Panc1 (cell line): ENCODE results near the gene FRMD1. TPM values are rescaled to one million over a fixed set of nuclear protein-coding genes. Genes with fewer than 3 reads are reported as not detected.

Experiments used
- ATAC-seq: fragments of 200-7000 bp; cut with Tn5 transposase; 2 replicates; pipeline ENCODE4 v1.9.1; 2020; ENCODE audit warnings: mild to moderate bottlenecking, moderate library complexity
- BruUV-seq: library from RNA; stranded (reverse); fragments of 400-500 nt; replicated peaks from 2 replicates; lab custom pipeline; 2021; lab: Mats Ljungman, UMichigan
- CTCF ChIA-PET: fragments of 300-600 bp; sonication (Branson Sonifier 250); formaldehyde crosslinking; loops from one replicate; lab custom pipeline; 2022; ENCODE audit warnings: antibody characterized with exemption; lab: Charles Lee
- POLR2A ChIA-PET: fragments of 300-600 bp; sonication (Branson Sonifier 250); formaldehyde crosslinking; loops from one replicate; lab custom pipeline; 2022; ENCODE audit warnings: antibody characterized with exemption; lab: Charles Lee
- DNase-seq: peaks from one replicate; pipeline ENCODE4 v3.0.0-alpha.2; 2010; ENCODE audit warnings: low read depth, low spot score
- H3K27ac ChIP-seq: 2 replicates; pipeline ENCODE4 v1.5.1; 2011; ENCODE audit warnings: mild to moderate bottlenecking, low read length, inconsistent platforms
- H3K27me3 ChIP-seq: fragments of 200-500 bp; sonication (Bioruptor generic); 2 replicates; pipeline ENCODE4 v1.6.0; 2014; ENCODE audit warnings: low read length, inconsistent platforms; ENCODE audit not compliant: control insufficient read depth, insufficient read depth
- H3K36me3 ChIP-seq: fragments of 200-500 bp; sonication (Bioruptor generic); 2 replicates; pipeline ENCODE4 v1.5.1; 2014; ENCODE audit warnings: inconsistent platforms, mild to moderate bottlenecking, low read length, moderate library complexity; ENCODE audit not compliant: control insufficient read depth, insufficient read depth
- H3K4me1 ChIP-seq: 2 replicates; pipeline ENCODE4 v1.5.1; 2011; ENCODE audit warnings: inconsistent platforms, mild to moderate bottlenecking, low read length, moderate library complexity; ENCODE audit not compliant: control insufficient read depth, insufficient read depth
- H3K4me3 ChIP-seq, 2 experiments: 2 replicates each; pipeline ENCODE4 v1.5.1; 2011 to 2012; ENCODE audit warnings: low read depth in 2 of 2, low read length in 2 of 2, mild to moderate bottlenecking in 2 of 2, inconsistent platforms in 1 of 2, moderate library complexity in 1 of 2
- H3K9me3 ChIP-seq: fragments of 200-500 bp; sonication (Bioruptor generic); 2 replicates; pipeline ENCODE4 v1.5.1; 2014; ENCODE audit warnings: low read depth, mild to moderate bottlenecking, inconsistent platforms, low read length, moderate library complexity; ENCODE audit not compliant: control insufficient read depth, insufficient read depth
- POLR2AphosphoS5 ChIP-seq: IDR thresholded peaks from 2 replicates; pipeline ENCODE4 v1.6.1; 2012; ENCODE audit warnings: mild to moderate bottlenecking, low read depth, low read length, moderate library complexity
- SIN3A ChIP-seq: IDR thresholded peaks from 2 replicates; pipeline ENCODE4 v1.6.1; 2012; ENCODE audit warnings: low read depth, mild to moderate bottlenecking, low read length, moderate library complexity, borderline replicate concordance; ENCODE audit not compliant: insufficient read depth
- TCF7L2 ChIP-seq: IDR thresholded peaks from 2 replicates; pipeline ENCODE4 v1.6.1; 2011; ENCODE audit warnings: mild to moderate bottlenecking, low read depth, low read length, inconsistent platforms
- in situ Hi-C: cut with HindIII; loops from 2 replicates; pipeline ENCODE4 v1.10.0; 2016; ENCODE audit warnings: low sequenced_read_pairs, low pct_unique_long_range_greater_than_20kb
- intact Hi-C: fragments of 100-400 bp; cut with micrococcal nuclease; formaldehyde crosslinking; loops from one replicate; pipeline ENCODE4 v1.10.0; 2022; ENCODE audit not compliant: unreplicated experiment
- total RNA-seq: library from RNA; stranded (reverse); gene quantifications from one replicate; pipeline ENCODE4 v1.2.1, GENCODE V29; 2021; ENCODE audit not compliant: unreplicated experiment
- TF ChIP-seq, protein P1 (sequence below), 2 experiments: IDR thresholded peaks; 2 replicates each; pipeline ENCODE4 v1.6.1; 2011 to 2012; ENCODE audit warnings: low read depth in 2 of 2, control low read depth in 1 of 2, low read length in 1 of 2, mild to moderate bottlenecking in 1 of 2, moderate library complexity in 1 of 2; ENCODE audit not compliant: insufficient read depth in 1 of 2
- TF ChIP-seq, protein P2 (sequence below): fragments of 450-650 bp; IDR thresholded peaks from 2 replicates; pipeline ENCODE4 v1.5.1; 2017; ENCODE audit warnings: mild to moderate bottlenecking

Gene FRMD1
- total RNA-seq, 1 experiment from 2014 or later, result 0.15 TPM

DNA sequence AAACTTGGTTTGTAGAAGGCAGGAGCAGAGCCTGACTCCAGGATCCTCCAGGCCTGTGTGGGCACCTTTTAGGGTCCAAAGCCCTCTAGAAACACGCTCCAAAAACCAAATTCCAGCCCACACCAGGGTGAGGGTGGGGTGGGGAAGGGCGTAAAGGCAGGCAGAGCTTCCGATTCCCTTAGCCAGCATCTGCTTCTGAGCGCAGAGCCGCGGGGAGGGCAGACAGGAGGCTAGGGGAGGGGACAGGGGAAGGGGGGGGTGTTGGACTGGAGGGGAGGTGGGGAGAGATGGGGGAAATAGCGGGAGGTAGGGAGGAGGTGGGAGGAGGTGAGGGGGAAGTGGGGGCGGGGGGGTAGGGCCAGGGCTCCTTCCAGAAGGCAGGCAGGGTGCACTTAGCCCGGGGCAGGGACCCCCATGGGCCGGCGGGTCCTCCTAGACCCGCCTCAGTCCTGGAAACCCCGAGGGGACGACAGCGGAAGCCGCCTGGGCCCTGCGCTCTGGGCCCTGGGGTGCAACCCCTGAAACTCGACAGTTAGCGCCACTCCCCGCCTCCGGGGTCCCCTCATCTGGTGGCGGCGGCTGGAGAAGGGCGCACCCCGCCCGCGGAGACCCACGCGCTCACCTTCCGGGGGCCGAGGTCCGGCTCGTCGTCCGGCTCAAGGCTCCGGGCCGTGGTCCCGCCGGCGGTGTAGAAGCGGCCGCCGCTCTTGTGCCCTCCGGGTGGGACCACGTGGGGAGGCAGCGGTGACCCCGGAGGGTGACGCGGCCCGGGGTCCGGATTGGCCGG lies 22.0 kb upstream of the FRMD1 start:
- TF ChIP-seq POLR2AphosphoS5, result no peak
- no peak for TF ChIP-seq TCF7L2
- no peak for TF ChIP-seq SIN3A
- TF ChIP-seq, protein P1, sequence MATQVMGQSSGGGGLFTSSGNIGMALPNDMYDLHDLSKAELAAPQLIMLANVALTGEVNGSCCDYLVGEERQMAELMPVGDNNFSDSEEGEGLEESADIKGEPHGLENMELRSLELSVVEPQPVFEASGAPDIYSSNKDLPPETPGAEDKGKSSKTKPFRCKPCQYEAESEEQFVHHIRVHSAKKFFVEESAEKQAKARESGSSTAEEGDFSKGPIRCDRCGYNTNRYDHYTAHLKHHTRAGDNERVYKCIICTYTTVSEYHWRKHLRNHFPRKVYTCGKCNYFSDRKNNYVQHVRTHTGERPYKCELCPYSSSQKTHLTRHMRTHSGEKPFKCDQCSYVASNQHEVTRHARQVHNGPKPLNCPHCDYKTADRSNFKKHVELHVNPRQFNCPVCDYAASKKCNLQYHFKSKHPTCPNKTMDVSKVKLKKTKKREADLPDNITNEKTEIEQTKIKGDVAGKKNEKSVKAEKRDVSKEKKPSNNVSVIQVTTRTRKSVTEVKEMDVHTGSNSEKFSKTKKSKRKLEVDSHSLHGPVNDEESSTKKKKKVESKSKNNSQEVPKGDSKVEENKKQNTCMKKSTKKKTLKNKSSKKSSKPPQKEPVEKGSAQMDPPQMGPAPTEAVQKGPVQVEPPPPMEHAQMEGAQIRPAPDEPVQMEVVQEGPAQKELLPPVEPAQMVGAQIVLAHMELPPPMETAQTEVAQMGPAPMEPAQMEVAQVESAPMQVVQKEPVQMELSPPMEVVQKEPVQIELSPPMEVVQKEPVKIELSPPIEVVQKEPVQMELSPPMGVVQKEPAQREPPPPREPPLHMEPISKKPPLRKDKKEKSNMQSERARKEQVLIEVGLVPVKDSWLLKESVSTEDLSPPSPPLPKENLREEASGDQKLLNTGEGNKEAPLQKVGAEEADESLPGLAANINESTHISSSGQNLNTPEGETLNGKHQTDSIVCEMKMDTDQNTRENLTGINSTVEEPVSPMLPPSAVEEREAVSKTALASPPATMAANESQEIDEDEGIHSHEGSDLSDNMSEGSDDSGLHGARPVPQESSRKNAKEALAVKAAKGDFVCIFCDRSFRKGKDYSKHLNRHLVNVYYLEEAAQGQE (IDR thresholded peaks at IDR 0.05; ENCODE audit: insufficient read depth in 1 of 2, low read depth in 2 of 2, low read length in 1 of 2), result no peak
- TF ChIP-seq, protein P2, sequence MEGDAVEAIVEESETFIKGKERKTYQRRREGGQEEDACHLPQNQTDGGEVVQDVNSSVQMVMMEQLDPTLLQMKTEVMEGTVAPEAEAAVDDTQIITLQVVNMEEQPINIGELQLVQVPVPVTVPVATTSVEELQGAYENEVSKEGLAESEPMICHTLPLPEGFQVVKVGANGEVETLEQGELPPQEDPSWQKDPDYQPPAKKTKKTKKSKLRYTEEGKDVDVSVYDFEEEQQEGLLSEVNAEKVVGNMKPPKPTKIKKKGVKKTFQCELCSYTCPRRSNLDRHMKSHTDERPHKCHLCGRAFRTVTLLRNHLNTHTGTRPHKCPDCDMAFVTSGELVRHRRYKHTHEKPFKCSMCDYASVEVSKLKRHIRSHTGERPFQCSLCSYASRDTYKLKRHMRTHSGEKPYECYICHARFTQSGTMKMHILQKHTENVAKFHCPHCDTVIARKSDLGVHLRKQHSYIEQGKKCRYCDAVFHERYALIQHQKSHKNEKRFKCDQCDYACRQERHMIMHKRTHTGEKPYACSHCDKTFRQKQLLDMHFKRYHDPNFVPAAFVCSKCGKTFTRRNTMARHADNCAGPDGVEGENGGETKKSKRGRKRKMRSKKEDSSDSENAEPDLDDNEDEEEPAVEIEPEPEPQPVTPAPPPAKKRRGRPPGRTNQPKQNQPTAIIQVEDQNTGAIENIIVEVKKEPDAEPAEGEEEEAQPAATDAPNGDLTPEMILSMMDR, result no peak
- Histone ChIP-seq H3K4me1 (no peaks in the 10 kb centered on the region), H3K4me3 (no peak overlapping the region), H3K9me3 (no peaks in the 10 kb centered on the region), H3K27ac (no peak overlapping the region), H3K27me3 (no peaks in the 10 kb centered on the region), H3K36me3 (no peaks in the 10 kb centered on the region)
- no TSS peak for BruUV-seq
- ChIA-PET POLR2A (no interaction called here), CTCF (no interaction called here)
- intact Hi-C loops, result no loop called here
- ATAC-seq, result no peak
- DNase-seq, result no peak
- in situ Hi-C loops, result no loop called here

DNA sequence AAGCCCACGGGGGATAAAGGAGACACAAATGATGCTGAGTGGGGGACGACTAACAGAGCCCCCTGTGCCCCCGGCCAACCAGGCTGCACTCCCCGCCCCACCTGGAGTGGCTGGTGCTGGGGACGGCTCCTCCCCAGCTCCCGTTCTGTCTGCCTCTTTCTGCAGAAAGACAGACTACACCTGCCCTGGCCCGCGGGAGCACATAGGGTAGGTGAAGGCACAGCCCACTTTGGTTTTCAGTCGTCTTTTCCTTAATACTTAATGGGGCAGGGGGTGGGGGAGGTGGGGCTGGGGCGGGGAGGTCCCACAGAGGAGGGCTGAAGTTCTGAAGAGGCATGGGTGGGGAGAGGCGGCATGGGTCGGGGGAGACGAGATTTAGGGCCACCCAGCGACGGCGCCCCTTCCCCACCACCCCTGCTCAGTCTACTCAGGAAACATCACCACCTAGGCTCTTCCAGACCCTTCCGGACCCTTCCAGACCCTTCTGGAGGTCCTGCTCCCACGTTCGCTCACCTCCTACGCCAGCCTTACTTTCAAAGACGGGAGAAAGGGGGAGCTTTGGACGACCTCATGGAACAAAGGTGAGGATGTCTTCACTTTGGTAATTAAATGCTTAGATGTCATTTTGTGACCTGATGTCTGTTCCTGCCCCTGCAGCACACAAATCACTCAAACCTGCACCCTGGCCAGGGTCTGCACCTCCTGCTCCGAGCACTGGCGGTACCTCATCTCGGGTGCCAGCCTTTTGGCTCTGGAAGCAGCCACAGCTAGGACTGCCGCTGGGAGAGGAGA lies 21.2 kb upstream of the FRMD1 start:
- no peak overlapping the region for H3K4me3 ChIP-seq
- H3K36me3 ChIP-seq, result no peaks in the 10 kb centered on the region
- intact Hi-C loops (no loop called here), in situ Hi-C loops (no loop called here)
- ATAC-seq, result no peak
- DNase-seq, result no peak
- BruUV-seq, result no TSS peak
- H3K9me3 ChIP-seq, result no peaks in the 10 kb centered on the region
- no peak overlapping the region for H3K27ac ChIP-seq
- TF ChIP-seq TCF7L2 (no peak), SIN3A (no peak), POLR2AphosphoS5 (no peak)
- TF ChIP-seq, protein P1 (IDR thresholded peaks at IDR 0.05; ENCODE audit: insufficient read depth in 1 of 2, low read depth in 2 of 2, low read length in 1 of 2), result no peak
- TF ChIP-seq, protein P2, result no peak
- POLR2A ChIA-PET, result no interaction called here
- no peaks in the 10 kb centered on the region for H3K27me3 ChIP-seq
- no peaks in the 10 kb centered on the region for H3K4me1 ChIP-seq
- CTCF ChIA-PET, result no interaction called here
